ENCODE measurements around the gene PRCC.

Gene PRCC

GRCh38 chr1:156789621-156790318 lies 22.4 kb downstream of the PRCC start:
- no peak for DNase-seq (ENCODE audit: low spot score)
- Histone ChIP-seq H3K27ac (no peak overlapping the region), H3K4me3 (no peak overlapping the region)
- no peak for TF ChIP-seq CTCF (IDR thresholded peaks at IDR 0.05)

DNA sequence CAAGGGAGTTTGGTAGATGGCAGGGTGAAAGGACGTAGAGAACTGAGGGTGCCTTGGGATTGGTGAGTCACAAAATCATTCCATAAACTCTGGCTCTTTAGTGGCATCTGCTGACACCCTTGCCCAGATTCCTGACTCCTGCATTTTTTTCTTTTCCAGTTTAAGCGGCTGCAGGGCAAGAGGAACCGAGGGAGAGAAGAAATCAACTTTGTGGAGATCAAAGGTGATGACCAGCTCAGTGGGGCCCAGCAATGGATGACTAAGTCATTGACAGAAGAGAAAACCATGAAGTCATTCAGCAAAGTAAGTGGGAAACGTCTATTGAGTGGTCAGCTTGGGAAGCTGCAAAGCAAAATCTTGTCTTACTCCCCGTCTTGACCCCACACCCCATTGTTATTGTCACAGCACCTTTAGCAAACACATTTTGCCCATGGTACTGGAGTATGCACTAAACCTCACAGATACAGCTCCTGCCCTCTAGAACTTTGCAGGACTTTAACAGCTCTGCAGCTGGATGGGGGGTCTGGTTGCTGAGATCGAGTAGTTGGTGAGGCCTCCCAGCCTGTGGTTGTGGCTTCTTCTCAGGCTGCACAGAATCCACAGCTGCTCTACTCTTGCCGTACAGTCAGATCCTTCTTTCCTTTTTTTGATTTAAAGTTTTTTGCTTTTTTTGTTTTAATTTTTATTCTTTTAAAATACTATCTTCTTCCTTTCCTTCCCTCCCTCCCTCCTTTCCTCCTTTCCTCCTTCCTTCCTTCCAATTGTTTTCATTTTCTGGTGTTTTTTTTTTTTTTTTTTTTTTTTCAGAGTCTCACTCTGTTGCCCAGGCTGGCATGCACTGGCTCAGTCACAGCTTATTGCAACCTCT lies 27.4 kb downstream of the PRCC start:
- no peak for TF ChIP-seq CTCF (IDR thresholded peaks at IDR 0.05)

GRCh38 chr1:156795374-156795733 lies 28.0 kb downstream of the PRCC start:
- no peak overlapping the region for H3K4me3 ChIP-seq
- TF ChIP-seq CTCF (IDR thresholded peaks at IDR 0.05) = no peak
- no peak for DNase-seq (ENCODE audit: low spot score)

More for the DNA sequence above, 27.4 kb downstream of the PRCC start:
- DNase-seq (ENCODE audit: low spot score) = no peak
- Histone ChIP-seq H3K27ac (no peak overlapping the region), H3K4me3 (no peak overlapping the region)

GRCh38 chr1:156795787-156796186 lies 28.5 kb downstream of the PRCC start:
- H3K27ac ChIP-seq = no peak overlapping the region
- DNase-seq (ENCODE audit: low spot score) = no peak
- no peak for TF ChIP-seq CTCF (IDR thresholded peaks at IDR 0.05)
- H3K4me3 ChIP-seq = no peak overlapping the region

More at GRCh38 chr1:156795374-156795733, 28.0 kb downstream of the PRCC start:
- no peak overlapping the region for H3K27ac ChIP-seq

GRCh38 chr1:156796340-156797097 lies 29.2 kb downstream of the PRCC start:
- DNase-seq (ENCODE audit: low spot score) = no peak
- Histone ChIP-seq H3K27ac (no peak overlapping the region), H3K4me3 (no peak overlapping the region)
- TF ChIP-seq CTCF (IDR thresholded peaks at IDR 0.05) = no peak

- H3K4me3 ChIP-seq = no peak overlapping the region
- DNase-seq (ENCODE audit: low spot score) = no peak
Observed at GRCh38 chr1:156797212-156797871, 30.0 kb downstream of the PRCC start.

More at GRCh38 chr1:156797212-156797871, 30.0 kb downstream of the PRCC start:
- H3K27ac ChIP-seq = no peak overlapping the region
- peak; percentile 42 for TF ChIP-seq CTCF (IDR thresholded peaks at IDR 0.05)

Data from coronary artery (tissue), 2 donors.